GM21528 (cell line): ENCODE data around the gene COL18A1.
"Not testable (repeated sequence)": the region's sequence is repeated elsewhere in the genome, so short reads cannot be mapped to it uniquely, and the experiment has no call there.

Experiments used
- ATAC-seq: cut with Tn5 transposase; IDR thresholded peaks from one replicate; pipeline ENCODE4 v1.9.1; 2021; ENCODE audit warnings: mild to moderate bottlenecking, moderate library complexity; ENCODE audit not compliant: unreplicated experiment, low FRiP score

Gene COL18A1

DNA sequence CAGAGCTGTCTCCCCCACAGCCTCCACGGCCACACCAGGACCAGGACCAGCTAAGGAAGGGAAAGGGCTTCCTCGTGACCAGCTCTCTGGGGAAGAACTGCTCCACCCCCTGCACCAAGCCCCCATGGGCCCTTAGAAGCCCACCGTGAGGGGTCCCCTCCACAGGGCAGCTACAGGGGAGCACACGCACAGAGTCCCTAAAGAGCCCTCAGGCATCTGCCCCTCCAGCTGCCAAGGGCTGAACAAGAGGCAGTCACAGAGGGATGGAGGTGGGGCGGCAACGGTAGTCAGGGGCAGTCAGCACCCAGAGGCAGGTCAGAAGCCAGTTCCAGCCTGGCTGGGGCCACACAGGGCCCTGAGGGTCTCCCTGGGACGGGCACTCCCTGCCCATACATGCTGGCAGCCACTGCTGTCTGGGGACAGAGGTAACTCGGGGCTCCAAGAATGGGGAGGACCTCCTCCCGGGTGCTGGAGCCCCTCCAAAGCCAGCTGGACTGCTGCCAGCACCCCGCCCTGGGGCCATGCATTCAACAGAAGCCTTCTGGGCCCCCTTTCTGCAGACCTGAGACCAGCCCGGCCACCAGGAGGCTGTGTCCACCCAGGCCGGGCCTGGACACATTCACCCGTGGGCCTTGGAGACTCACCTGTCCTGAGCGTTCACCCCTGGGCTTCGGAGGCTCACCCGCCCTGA is 118.6 kb downstream of the COL18A1 start:
- ATAC-seq = no peak

DNA sequence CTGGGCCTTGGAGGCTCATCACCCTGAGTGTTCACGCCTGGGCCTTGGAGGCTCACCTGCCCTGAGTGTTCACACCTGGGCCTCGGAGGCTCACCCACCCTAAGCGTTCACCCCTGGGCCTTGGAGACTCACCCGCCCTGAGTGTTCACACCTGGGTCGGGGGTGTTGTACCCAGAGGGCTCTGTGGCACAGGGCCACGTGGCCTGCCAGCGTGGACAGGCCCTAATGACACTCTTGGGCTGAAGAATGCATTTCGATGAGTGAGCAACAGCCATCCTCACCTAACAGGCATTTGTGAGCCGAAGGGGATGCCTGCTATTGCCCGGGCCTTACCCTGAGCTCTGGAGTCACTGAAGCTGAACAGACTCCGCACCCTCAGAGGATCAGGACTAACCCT is 119.8 kb downstream of the COL18A1 start:
- no peak for ATAC-seq

DNA sequence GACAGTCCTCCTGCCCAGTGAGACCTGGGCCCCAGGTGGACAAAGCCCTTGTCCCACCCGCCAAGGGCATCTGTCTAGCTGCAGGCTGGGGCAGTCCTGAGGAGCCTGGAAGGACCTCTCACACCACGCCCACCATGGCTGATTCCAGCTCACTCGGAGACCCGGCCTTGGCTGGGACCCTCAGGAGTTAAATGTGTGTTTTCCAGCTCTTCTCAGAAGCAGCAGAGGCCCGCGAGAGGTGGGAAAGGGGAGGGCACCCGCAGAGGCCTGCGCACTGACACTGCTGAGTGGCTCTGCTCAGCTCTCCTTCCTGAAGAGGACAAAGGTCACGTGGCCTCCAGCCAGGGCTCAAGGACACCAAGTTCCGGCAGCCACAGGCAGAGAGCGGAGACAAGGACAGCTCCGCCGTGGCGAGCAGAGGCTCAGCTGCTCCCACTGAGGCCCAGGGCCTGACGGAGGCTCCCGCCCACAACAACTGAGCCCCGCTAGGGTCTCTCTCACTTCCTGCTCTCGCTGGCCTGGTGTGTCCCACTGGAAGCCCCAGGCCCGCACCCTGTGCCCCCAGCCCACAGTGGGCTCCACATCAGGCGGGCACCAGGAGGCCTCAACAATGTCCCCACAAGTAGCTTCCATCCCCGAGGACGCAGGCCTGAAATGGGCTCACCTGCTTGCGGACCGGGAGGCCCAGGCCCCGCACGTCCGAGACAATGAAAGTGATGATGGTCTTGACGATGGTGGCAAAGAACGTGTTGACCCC is 120.4 kb downstream of the COL18A1 start:
- ATAC-seq = no peak

DNA sequence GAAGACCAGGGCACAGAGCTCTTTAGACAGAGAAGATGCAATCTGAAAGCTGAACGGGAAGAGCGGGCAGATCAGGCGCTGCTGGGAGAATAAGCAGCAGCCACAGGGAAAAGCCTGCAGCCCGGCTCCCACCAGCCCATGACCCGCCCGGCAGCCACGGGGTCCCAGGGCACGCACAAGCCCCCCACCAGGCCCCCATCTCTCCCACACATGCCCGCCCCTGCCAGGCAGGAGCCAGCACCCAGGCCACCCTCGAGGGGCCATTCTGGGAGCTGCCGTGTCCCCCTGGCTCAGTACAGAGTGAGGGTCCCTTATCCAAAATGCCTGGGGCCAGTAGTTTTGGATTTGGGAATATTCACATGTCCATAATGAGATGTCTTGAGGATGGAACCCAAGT is 120.9 kb downstream of the COL18A1 start:
- no peak for ATAC-seq

DNA sequence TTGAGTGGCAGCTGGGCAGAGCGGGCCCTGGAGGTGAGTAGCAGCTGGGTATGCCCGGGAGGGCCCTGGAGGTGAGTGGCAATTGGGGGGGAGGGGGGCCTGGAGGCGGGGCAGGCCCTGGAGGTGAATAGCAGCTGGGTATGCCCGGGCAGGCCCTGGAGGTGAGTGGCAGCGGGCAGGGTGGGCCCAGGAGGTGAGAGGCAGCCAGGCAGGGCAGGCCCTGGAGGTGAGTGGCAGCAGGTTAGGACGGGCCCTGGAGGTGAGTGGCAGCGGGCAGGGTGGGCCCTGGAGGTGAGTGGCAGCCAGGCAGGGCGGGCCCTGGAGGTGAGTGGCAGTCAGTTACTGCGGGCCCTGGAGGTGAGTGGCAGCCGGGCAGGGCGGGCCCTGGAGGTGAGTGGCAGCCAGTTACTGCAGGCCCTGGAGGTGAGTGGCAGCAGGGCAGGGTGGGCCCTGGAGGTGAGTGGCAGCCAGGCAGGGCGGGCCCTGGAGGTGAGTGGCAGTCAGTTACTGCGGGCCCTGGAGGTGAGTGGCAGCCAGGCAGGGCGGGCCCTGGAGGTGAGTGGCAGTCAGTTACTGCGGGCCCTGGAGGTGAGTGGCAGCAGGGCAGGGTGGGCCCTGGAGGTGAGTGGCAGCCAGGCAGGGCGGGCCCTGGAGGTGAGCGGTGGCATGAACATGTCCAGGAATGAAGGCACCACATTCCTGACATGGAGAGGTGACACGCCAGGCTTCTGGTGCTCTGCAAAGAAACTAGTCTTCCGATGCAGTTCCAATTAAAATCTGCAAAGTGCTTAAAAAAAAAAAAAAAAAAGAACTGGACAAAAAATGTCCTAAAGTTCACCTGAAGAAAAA is 122.4 kb downstream of the COL18A1 start:
- not testable (repeated sequence) for ATAC-seq

DNA sequence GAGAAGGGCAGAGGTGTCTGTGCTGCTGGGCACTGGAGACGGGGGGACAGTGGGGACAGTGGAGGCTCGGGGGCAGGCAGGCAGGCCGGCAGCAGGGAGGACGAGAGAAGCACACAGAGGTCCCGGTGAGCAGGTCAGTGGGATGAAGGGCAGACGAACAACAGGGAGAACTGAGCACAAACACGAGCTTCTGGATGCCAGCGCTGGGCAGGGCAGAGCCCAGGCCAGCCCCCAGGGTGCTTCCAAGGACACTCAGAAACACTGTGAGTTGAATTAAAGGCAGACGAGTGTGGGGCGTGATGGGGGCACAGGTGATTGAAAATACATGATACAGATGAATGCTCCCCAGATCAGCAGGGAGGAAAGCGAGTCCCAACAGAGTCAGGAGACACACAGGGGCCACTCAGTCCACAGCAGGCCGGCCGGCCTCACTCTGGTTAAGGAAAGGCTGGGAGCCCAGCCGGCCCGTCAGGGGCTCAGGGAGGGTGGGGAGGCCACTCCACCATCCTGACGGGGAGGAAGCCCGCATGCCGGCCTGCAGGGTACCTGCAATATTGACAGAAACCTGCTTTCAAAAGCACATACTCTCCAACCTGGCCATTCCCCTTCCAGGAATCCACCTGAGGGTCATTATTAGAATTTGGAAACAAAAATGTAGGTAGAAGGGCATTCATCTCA is 123.2 kb downstream of the COL18A1 start:
- no peak for ATAC-seq

DNA sequence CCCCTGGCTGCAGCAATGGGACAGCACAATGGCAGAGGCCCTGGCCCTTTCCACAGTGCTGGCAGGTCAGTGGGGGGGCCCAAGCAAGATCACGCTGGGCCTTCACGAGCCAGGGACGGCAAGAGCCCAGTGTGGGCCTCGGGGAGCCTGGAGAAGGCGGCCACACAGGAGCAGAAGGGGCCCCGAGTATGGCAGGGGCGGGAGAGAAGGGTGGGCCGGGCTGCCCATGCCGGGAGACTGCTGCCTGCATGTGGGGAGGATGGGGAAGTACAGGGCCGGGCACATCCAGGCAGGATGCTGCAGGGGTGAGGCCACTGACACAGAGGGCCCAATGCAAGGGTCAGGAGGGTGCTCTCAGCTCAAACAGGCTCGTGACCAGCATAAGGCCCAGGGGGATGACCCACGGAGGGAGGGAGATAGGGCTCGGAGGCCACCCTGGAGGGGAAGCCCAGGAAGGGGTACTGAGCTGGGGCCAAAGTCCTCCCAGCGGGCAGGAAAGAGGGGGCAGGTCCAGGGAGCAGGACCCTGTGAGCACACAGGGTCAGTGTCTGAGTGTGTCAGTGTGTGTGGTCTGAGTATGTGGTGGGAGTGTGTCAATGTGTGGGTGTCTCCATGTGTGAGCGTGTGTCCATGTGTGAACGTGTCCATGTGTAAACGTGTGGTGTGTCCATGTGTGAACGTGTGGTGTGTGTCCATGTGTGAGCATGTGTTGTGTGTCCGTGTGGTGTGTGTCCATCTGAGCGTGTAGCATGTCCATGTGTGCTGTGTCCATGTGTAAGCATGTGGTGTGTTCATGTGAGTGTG is 124.2 kb downstream of the COL18A1 start:
- no peak for ATAC-seq

DNA sequence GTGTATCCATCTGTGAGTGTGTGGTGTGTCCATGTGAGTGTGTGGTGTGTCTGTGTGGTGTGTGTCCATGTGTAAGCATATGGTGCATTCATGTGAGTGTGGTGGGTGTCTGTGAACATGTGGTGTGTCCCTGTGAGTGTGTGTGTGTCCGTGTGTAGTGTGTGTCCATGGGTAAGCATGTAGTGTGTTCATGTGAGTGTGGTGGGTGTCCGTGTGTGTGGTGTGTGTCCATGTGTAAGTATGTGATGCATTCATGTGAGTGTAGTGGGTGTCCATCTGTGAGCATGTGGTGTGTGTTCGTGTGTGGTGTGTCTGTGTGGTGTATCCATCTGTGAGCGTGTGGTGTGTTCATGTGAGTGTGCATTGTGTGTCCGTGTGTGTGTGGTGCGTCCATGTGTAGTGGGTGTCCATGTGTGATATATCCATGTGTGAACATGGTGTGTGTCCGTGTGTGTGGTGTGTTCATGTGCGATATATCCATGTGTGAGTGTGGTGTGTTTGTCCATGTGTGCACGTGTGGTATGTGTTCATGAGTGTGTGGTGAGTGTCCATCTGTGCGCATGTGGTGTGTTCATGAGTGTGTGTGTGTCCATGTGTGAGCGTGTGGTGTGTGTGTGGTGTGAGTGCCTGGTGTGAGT is 124.9 kb downstream of the COL18A1 start:
- ATAC-seq = no peak

DNA sequence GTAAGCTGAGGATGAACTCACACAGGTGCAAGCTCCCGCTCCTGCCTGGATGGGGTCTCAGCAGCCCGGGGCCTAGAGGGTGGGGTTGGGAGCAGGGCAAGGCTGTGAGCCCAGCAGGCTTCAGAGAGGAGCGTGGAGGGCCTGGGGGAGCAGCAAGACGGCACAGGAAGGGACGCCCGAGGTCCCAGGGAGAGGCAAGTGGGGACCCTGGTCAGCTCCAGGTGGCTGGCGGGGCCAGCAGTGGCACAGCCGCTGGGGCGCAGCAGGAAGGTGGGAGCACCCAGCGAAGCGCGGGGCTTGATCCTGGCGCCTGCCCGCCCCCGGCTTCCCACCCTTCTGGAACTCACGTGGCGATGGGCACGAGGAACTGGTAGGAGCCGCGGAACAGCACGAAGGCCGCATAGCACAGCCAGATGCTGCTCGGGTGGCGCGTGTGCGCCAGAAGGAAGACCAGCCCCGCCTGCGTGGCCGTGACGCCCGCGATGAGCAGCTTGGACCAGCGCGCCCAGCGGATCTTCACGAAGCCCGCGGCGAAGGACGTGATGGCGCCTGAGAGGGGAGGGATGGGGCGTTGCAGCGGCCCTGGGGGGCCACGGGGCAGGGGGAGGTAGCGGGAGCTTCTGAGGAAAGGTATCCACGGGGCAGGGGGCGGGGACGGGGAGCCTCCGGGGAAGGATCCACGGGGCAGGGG is 125.6 kb downstream of the COL18A1 start:
- ATAC-seq = no peak

DNA sequence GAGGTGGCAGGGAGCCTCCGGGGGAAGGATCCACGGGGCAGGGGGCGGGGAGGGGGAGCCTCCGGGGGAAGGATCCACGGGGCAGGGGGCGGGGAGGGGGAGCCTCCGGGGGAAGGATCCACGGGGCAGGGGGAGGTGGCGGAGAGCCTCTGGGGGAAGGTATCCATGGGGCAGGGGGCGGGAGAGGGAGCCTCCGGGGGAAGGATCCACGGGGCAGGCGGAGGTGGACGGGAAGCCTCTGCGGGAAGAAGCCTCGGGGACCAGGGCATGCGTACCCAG is 126.1 kb downstream of the COL18A1 start:
- ATAC-seq = not testable (repeated sequence)

DNA sequence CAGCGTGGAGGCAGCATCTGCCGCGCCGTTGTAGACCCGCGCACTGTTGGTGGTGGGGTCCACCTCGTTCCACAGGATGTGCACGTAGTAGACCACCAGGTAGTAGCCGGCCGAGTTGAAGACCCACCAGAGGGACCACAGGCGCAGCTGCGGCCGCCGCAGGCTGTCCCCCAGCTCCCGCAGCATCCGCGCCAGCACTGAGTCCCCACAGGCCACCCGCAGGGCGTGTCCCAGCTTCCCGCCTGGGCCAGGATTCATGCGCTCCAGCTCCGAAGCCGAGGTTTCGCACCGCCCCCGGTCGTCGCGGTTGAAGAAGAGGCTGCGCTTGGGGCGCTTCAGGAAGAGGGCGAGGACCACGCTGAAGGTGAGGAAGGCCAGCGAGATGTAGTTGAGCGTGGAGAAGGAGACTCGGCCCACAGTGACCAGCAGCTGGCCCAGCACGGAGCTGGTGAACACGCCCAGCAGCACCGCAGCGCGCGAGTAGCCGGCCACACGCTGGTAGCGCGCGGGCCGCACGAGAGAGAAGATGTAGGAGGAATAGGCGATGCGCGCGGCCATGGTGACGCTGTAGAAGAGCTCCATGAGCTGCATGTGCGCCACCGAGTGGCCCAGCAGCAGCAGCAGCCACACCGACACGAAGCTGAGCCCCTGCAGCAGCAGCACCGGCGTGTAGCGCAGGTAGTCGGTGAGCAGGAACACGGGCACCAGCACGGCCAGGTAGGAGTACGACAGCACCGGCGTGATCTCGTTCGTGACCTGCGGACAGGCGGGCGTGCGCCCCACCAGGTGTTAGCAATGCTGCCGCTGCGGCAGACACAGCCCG is 126.6 kb downstream of the COL18A1 start:
- ATAC-seq = no peak

DNA sequence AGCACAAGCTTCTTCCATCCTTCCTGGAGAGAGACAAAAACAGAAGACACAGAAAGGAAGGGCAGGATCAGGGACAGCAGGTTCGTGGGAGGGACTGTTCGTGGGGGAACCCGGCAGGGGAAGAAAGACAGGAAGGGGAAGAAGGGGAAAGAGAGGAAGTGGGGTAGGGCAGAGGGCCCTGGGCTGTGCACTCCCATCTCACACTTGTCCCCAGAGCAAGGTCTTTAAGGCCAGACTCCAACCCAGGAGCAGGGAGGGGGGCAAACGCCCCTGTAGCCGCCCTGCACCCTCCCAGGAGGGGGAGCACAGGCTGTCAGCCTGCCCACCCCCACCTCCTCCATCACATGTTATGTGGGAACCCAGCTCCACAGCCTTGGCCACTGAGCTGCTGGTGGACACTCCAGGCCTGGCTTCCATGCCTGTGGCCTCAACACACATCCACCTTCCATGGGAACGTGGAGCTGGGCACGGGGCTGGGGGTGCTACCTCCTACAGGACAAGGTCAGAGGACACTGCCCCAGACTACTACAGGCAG is 127.9 kb downstream of the COL18A1 start:
- ATAC-seq = no peak

DNA sequence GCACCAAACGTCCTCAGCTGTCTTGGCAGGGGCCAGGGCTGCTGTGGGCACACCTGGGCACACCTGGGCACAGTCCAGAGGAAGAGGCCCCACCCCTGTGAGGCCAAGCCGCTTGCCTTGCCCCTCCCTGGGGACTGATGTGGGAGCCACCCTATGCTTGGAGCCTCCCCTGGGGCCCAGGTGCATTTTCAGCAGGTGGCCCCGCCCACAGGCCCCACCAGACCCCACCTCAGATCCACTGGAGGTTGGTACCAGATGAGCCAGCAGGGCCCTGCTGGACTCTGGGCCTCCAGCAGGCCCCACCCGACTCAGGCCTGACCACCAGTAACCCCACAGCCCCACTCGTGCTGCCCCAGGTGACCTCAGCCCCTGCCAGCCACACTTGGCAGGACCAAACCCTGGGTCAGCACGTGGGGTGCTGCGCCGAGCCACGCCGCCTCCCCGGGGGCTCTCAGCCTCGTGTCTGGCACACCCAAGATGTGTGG is 128.4 kb downstream of the COL18A1 start:
- no peak for ATAC-seq

DNA sequence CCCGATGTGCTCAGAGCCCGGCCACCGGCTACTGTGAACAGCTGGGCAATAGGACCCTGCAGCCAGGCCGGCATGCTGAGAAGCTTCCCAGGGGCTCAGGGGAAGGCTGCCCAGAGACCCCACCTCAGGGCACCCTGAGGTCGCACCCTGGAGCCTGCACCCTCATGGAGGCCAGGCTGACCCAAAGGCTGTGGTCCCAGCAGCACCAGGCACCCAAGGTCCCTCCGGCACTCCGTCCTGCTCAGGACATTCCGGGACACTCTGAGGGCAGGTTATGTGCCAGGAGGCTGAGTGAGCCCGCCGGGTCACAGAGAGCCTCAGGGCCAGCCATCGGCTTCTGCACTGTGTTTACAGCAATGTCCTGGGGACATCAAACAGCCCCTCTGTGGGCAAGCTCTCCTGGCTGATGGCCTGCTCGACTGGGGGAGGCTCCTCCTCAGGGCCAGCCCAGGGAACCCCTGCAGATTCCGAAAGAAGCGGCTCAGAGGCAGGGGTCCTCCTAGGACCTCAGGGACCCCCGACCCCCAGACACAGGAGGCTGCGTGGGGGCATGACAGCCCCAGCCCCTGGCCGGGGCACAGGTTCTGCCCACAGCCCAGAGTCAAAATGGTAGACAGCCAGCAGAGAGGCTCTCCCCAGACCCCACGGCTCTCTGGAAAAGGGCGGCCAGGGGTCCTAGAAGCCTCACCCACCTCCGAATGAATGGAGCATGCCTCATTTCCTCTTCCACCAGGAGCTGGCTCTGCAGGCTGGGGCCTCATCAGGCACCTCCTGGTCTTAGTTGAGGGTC is 129.1 kb downstream of the COL18A1 start:
- ATAC-seq = no peak

DNA sequence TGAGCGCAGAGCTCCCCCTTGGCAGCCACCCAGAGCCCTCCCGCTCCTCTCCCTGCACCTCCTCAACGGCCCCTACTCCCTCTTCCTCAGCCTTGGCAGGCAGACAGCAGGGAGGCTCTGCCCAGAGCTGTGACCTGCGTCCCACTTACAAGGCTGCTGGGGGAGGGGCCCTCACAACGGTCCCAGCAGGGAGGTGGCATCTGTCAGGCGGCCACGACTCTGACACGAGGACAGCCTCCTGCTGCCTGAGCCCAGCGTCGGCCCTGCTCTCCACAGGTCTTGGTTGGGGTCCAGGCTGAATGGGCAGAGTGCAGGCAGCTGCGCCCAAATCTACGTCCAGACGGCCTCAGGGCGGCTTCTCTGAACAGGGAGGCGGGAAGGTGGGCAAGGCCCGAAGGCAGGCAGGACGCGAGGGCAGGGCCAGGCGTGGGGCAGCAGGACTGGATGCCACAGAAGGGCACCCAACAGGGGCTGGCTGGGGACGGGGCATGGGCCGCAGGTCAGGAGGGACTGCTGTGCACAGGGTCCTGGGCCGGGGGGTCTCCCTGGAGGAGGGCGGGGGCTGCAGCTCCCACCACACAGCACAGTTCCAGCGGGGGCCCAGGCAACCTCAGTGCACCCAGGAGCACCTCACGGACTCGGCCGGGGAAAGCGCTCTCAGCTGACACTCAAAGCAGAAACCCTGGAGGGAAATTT is 129.8 kb downstream of the COL18A1 start:
- no peak for ATAC-seq

DNA sequence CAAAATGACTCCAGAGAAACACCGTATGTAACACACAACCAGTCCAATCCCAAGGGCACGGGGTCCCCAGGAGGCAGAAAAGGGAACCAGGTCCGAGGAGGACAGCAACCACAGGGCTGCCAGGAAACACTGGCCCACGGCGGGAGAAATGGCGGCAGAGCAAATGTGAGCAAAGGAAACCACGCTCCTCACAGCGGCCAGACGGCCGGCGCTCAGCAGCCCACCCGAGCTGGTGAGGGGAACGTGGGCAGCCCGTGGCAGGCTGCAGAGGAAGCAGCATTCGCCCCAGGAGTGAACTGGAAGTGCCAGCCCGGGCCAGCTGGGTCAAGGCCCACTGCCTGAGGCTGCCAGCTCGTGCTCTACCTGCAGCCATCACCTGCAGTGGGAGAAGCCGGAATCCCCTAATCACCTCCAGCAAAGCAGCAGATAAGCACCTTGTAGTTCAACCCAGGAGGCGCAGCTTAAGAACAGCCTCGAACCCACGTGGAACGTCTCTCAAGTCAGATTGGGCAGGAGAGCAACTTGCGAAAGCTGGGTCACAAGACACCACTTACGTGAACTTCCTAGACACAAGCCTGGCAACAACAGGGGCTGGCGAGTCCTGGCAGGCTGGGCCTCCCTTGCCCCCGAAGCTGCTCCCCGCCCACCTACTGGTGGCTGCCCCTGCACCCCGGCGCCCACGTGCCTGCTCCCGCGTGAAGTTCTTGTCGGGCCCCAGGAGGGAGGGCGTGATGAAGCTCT is 130.5 kb downstream of the COL18A1 start:
- ATAC-seq = no peak
